ENCODE measurements around the gene ZIC4. TPM values are rescaled to one million over a fixed set of nuclear protein-coding genes. Genes with fewer than 3 reads are reported as not detected.

ZIC4 gene
- total RNA-seq, 1 donor from 2014 or later = 6.1 TPM

DNA sequence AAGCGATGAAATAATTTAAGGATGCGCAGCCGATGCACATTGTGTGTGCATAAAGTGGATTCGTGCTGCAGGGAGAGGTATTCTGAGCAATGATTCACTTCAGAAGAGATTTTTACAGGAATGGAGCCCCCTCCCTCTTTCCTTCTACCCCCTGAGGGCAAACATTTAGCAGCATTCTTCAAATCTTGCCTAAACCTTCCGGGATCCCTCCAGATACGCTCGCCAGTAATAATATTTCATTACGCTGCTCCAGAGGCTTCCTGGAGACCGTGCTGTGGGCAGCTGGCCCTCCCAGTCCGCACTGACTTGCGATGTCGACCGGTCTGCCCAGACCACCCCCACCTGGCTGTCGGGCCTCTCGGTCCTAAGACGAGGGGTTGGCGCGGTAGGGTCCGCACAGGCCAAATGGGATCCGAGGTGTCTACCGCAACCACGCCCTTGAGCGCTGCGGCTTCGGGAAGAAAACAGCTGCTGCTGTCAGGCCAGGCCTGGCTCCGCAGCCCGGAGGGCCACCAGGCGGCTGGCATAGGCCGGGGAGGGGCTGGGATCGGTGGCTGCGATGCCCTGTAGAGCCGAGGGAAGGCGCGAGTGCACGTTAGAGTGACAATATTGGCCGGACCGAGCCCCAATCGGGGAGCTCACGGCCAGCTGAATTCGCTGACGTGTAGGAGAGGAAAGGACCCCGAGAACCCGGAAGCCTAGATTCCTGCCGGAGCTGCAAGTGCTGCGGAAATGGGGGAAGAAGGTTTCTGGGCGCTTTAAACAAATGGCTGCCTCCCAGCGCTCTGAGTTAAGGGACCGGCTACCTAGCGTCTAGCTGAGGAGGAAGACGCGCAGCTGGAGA lies 14.3 kb downstream of the ZIC4 start:
- Mint-ChIP-seq H3K9me3 (no peaks in the 10 kb centered on the region), H3K4me3 (peak overlapping the region; percentile 92), H3K27ac (ENCODE audit: unreplicated experiment) (peak overlapping the region; percentile 70), H3K27me3 (ENCODE audit: low read depth) (peaks cover 100% of the 10 kb centered on the region), H3K36me3 (ENCODE audit: low read depth) (peaks cover 5% of the 10 kb centered on the region), H3K4me1 (peaks cover 80% of the 10 kb centered on the region)
- DNase-seq (ENCODE audit: low read depth, low spot score) = peak; percentile 52
- TF ChIP-seq, protein P1, sequence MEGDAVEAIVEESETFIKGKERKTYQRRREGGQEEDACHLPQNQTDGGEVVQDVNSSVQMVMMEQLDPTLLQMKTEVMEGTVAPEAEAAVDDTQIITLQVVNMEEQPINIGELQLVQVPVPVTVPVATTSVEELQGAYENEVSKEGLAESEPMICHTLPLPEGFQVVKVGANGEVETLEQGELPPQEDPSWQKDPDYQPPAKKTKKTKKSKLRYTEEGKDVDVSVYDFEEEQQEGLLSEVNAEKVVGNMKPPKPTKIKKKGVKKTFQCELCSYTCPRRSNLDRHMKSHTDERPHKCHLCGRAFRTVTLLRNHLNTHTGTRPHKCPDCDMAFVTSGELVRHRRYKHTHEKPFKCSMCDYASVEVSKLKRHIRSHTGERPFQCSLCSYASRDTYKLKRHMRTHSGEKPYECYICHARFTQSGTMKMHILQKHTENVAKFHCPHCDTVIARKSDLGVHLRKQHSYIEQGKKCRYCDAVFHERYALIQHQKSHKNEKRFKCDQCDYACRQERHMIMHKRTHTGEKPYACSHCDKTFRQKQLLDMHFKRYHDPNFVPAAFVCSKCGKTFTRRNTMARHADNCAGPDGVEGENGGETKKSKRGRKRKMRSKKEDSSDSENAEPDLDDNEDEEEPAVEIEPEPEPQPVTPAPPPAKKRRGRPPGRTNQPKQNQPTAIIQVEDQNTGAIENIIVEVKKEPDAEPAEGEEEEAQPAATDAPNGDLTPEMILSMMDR (conservative IDR thresholded peaks at IDR 0.05) = peak; percentile 31

DNA sequence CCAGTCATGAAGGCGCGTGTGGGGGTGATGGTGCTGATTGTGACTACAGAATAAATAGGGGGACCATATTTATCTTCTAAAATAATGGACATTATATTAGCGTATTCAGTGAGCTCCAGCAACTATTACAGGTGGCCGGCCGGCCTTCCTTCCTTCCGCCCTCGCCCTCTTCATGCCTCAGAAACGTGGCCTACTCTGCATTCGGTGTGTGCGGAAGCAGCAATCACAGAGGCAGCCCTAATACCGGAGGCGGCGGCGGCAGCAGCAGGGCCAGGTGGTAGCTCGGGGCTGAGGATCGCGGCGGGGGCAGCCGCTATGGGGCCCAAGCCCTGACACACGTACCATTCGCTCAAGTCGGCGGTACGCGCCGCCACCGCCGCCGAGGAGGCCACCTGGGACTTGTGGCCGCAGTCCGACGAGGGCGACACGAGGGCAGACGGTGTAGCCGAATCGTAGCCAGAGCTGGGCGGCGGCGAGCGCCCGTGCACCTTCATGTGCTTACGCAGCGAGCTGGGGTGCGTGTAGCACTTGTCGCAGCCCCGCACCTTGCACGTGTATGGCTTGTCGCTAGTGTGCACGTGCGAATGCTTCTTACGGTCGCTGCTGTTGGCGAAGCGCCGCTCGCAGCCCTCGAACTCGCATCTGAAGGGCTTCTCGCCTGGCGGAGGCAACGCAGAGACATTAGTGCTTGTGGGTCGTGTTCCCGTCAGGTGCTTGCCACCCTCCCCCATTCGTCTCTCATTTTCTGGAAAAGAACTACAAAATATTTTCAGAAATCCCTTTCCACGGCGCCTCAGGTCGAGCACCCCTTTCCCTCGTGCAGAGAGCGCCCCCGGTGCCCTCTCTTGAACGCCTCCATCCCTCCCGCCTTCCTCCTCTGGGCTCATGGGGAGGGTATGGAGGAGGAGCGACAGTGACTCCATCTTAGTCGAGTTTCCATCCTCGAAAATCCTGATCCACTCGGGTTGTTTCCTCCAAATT lies 15.5 kb downstream of the ZIC4 start:
- TF ChIP-seq, protein P1 (conservative IDR thresholded peaks at IDR 0.05) = no peak
- DNase-seq (ENCODE audit: low read depth, low spot score) = no peak
- Mint-ChIP-seq H3K36me3 (ENCODE audit: low read depth) (peaks cover 4% of the 10 kb centered on the region), H3K4me1 (peaks cover 86% of the 10 kb centered on the region), H3K27ac (ENCODE audit: unreplicated experiment) (no peak overlapping the region), H3K4me3 (peak overlapping the region; percentile 72), H3K27me3 (ENCODE audit: low read depth) (peaks cover 100% of the 10 kb centered on the region), H3K9me3 (no peaks in the 10 kb centered on the region)

DNA sequence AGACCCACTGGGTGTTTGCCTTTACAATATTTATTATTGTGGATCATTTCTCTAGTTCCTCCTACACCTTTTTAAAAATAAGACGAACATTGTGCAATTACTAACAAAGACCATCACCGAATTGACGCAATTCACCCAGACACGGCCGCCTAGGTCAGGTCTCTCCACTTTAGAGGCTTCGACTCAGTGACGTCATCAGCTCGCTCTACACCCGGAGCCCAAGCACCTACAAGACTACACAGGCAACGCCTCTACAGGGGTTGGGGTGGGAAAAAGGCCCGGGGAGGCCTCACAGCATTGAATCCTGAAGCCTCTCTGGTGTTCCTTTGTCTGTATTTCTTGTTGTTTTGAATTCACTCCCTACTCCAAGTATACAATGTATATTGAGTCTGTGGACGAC lies 16.6 kb downstream of the ZIC4 start:
- Mint-ChIP-seq H3K27ac (ENCODE audit: unreplicated experiment) (no peak overlapping the region), H3K9me3 (no peaks in the 10 kb centered on the region), H3K4me1 (peaks cover 80% of the 10 kb centered on the region), H3K27me3 (ENCODE audit: low read depth) (peaks cover 100% of the 10 kb centered on the region), H3K4me3 (peak overlapping the region; percentile 84), H3K36me3 (ENCODE audit: low read depth) (peaks cover 4% of the 10 kb centered on the region)
- no peak for DNase-seq (ENCODE audit: low read depth, low spot score)
- TF ChIP-seq, protein P1 (conservative IDR thresholded peaks at IDR 0.05) = no peak

DNA sequence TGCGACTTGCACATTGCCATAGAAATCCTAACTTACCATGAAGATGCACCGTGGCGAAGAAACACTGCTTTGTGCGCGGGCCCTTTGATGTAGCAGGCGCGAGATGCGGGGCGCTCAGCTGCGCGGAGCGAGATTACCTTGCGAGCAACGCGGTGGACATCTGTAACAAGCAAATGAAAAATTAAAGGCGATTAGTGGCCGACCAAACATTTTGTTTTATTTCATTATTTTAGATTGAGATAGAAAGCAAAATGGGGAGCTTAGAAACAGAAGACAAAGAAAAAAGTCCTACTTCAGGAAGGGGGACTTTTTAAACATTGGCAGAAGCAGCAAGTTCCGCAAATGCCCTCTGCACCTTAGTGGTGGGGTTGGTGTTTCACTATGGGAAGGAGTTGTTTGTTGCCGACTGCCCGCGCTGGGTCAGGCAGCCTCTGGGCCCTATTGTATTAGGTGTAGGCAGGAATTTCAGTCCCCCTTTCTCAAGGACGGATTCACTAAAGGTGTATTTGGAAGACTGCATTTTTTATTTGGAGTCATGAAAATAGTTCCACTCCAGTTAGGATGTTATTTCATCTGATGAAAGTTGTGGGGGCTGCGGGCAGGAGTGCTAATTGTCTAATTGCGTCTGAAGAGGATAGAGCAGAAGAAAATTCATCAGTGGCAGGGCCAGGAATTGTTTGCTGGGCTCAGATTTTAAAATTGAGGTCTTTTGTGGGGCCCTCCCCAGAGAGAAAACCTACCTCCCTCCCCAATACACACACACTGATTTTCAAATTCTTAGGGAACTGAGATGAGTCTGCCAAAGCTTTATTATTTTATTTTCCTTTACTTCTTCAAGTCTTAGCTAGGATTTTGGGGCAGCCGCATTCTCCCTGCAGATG lies 17.4 kb downstream of the ZIC4 start:
- H3K4me3 Mint-ChIP-seq = peak overlapping the region; percentile 84
- H3K36me3 Mint-ChIP-seq (ENCODE audit: low read depth) = peaks cover 4% of the 10 kb centered on the region
- H3K27me3 Mint-ChIP-seq (ENCODE audit: low read depth) = peaks cover 100% of the 10 kb centered on the region
- DNase-seq (ENCODE audit: low read depth, low spot score) = peak; percentile 35
- H3K4me1 Mint-ChIP-seq = peaks cover 79% of the 10 kb centered on the region
- H3K27ac Mint-ChIP-seq (ENCODE audit: unreplicated experiment) = peak overlapping the region; percentile 57
- TF ChIP-seq, protein P1 (conservative IDR thresholded peaks at IDR 0.05) = no peak
- no peaks in the 10 kb centered on the region for H3K9me3 Mint-ChIP-seq

Measured in neural crest cell (in vitro differentiated cells).